ENCODE results near the gene TAMM41. TPM values are rescaled to one million over a fixed set of nuclear protein-coding genes. Genes with fewer than 3 reads are reported as not detected.
"Not testable (repeated sequence)": the region's sequence is repeated elsewhere in the genome, so short reads cannot be mapped to it uniquely, and the experiment has no call there.

The TAMM41 gene
- total RNA-seq, 1 donor from 2014 or later: 8.4 TPM

- H3K27me3 ChIP-seq (ENCODE audit: control insufficient read depth in 3 of 3, insufficient read depth in 3 of 3, low read length in 3 of 3); H3K4me1 ChIP-seq (ENCODE audit: control insufficient read depth in 3 of 3, insufficient read depth in 3 of 3, low read length in 3 of 3); H3K27ac ChIP-seq (ENCODE audit: low read depth, low read length); H3K9ac ChIP-seq (ENCODE audit: low read depth in 1 of 3, low read length in 3 of 3); H3K36me3 ChIP-seq (ENCODE audit: control insufficient read depth in 3 of 3, insufficient read depth in 3 of 3, low read length in 3 of 3); H3K4me3 ChIP-seq (ENCODE audit: low read length in 3 of 3); H3K9me3 ChIP-seq (ENCODE audit: control insufficient read depth in 3 of 3, low read length in 3 of 3): not testable (repeated sequence)
Measured at GRCh38 chr3:11748306-11748705, 98.4 kb downstream of the TAMM41 start.

Small RNA genes lying within 50 kb of the gene (small RNA-seq; reads per million reads assigned to genes)
- gene CYCSP12: not detected

Other genes with a start within 250 kb of the TAMM41 start
- gene VGLL4, start 203.0 kb downstream of the TAMM41 start, total RNA-seq: 53.8 TPM
- gene SYN2, start 157.5 kb upstream of the TAMM41 start, total RNA-seq: under 0.01 TPM

Measured in skeletal muscle tissue (tissue), 5 donors.